ENCODE measurements around the gene NCAN. TPM values are rescaled to one million over a fixed set of nuclear protein-coding genes. Genes with fewer than 3 reads are reported as not detected.

NCAN gene
- total RNA-seq, 6 experiments from 2014 or later, result 0.04 to 0.07 (median 0.06) TPM; not detected in 2

- TF ChIP-seq POLR2A (IDR thresholded peaks at IDR 0.05) (no peak), CTCF (IDR thresholded peaks at IDR 0.05) (no peak)
- ATAC-seq (peak in 1 of 4 donors; percentile 4), DNase-seq (no peak)
- intact Hi-C loops (cut with DNase I), result no loop called here
- H3K27ac ChIP-seq, result no peak overlapping the region
- H3K9me3 ChIP-seq, result no peaks in the 10 kb centered on the region
- no peaks in the 10 kb centered on the region for H3K4me1 ChIP-seq
- no peak overlapping the region for H3K4me3 ChIP-seq
- no peaks in the 10 kb centered on the region for H3K36me3 ChIP-seq
- H3K27me3 ChIP-seq, result no peaks in the 10 kb centered on the region
- 74% methylated on average over 5 of the region's 14 CpGs for WGBS (ENCODE audit: insufficient coverage, low coverage, low lambda C conversion rate, missing lambda C conversion rate)
Measured at GRCh38 chr19:19257137-19257536, 45.4 kb downstream of the NCAN start.

- H3K27me3 ChIP-seq, result no peaks in the 10 kb centered on the region
- no peak for ATAC-seq
- intact Hi-C loops (cut with DNase I), result no loop called here
Measured at GRCh38 chr19:19257836-19258588, 46.3 kb downstream of the NCAN start.

GRCh38 chr19:19258589-19259338, 47.0 kb downstream of the NCAN start:
- intact Hi-C loops (cut with DNase I), result no loop called here
- H3K4me1 ChIP-seq, result no peaks in the 10 kb centered on the region
- no peak overlapping the region for H3K27ac ChIP-seq
- WGBS (ENCODE audit: insufficient coverage, low coverage, low lambda C conversion rate, missing lambda C conversion rate), result 96% methylated on average over 5 of the region's 41 CpGs
- no peak for DNase-seq
- H3K9me3 ChIP-seq, result no peaks in the 10 kb centered on the region
- H3K27me3 ChIP-seq, result no peaks in the 10 kb centered on the region
- ATAC-seq, result no peak
- no peaks in the 10 kb centered on the region for H3K36me3 ChIP-seq
- no peak overlapping the region for H3K4me3 ChIP-seq
- TF ChIP-seq CTCF (IDR thresholded peaks at IDR 0.05) (no peak), POLR2A (IDR thresholded peaks at IDR 0.05) (no peak)

More at GRCh38 chr19:19257836-19258588, 46.3 kb downstream of the NCAN start:
- Histone ChIP-seq H3K36me3 (no peaks in the 10 kb centered on the region), H3K4me1 (no peaks in the 10 kb centered on the region), H3K27ac (no peak overlapping the region), H3K9me3 (no peaks in the 10 kb centered on the region), H3K4me3 (no peak overlapping the region)
- no peak for TF ChIP-seq CTCF (IDR thresholded peaks at IDR 0.05)
- no peak for TF ChIP-seq POLR2A (IDR thresholded peaks at IDR 0.05)
- DNase-seq, result no peak
- WGBS (ENCODE audit: insufficient coverage, low coverage, low lambda C conversion rate, missing lambda C conversion rate), result 74% methylated on average over 10 of the region's 72 CpGs

- ATAC-seq, result peak in 3 of 4 donors; percentile 28 to 54 (median 41)
Measured at GRCh38 chr19:19259741-19260140, 48.0 kb downstream of the NCAN start.

More at GRCh38 chr19:19259741-19260140, 48.0 kb downstream of the NCAN start:
- TF ChIP-seq CTCF (IDR thresholded peaks at IDR 0.05) (no peak), POLR2A (IDR thresholded peaks at IDR 0.05) (no peak)
- no peaks in the 10 kb centered on the region for H3K4me1 ChIP-seq
- no peaks in the 10 kb centered on the region for H3K36me3 ChIP-seq
- 32% methylated on average over 2 of the region's 2 CpGs for WGBS (ENCODE audit: insufficient coverage, low coverage, low lambda C conversion rate, missing lambda C conversion rate)
- H3K27ac ChIP-seq, result no peak overlapping the region
- H3K27me3 ChIP-seq, result no peaks in the 10 kb centered on the region
- intact Hi-C loops (cut with DNase I), result no loop called here
- DNase-seq, result no peak
- H3K9me3 ChIP-seq, result no peaks in the 10 kb centered on the region
- H3K4me3 ChIP-seq, result no peak overlapping the region

Measured in right lobe of liver (tissue), 6 donors.